Measurements from ENCODE around the gene RAC2. TPM values are rescaled to one million over a fixed set of nuclear protein-coding genes. Genes with fewer than 3 reads are reported as not detected.

The RAC2 gene
- total and polyA plus RNA-seq, 2 of the 8 experiments (the other 6 are each of a cell fraction or from before 2014, with no cell fraction given): 2.3 to 4.3 TPM

GRCh38 chr22:37177221-37177620, 66.8 kb downstream of the RAC2 start (continued):
- TF ChIP-seq, protein P1, sequence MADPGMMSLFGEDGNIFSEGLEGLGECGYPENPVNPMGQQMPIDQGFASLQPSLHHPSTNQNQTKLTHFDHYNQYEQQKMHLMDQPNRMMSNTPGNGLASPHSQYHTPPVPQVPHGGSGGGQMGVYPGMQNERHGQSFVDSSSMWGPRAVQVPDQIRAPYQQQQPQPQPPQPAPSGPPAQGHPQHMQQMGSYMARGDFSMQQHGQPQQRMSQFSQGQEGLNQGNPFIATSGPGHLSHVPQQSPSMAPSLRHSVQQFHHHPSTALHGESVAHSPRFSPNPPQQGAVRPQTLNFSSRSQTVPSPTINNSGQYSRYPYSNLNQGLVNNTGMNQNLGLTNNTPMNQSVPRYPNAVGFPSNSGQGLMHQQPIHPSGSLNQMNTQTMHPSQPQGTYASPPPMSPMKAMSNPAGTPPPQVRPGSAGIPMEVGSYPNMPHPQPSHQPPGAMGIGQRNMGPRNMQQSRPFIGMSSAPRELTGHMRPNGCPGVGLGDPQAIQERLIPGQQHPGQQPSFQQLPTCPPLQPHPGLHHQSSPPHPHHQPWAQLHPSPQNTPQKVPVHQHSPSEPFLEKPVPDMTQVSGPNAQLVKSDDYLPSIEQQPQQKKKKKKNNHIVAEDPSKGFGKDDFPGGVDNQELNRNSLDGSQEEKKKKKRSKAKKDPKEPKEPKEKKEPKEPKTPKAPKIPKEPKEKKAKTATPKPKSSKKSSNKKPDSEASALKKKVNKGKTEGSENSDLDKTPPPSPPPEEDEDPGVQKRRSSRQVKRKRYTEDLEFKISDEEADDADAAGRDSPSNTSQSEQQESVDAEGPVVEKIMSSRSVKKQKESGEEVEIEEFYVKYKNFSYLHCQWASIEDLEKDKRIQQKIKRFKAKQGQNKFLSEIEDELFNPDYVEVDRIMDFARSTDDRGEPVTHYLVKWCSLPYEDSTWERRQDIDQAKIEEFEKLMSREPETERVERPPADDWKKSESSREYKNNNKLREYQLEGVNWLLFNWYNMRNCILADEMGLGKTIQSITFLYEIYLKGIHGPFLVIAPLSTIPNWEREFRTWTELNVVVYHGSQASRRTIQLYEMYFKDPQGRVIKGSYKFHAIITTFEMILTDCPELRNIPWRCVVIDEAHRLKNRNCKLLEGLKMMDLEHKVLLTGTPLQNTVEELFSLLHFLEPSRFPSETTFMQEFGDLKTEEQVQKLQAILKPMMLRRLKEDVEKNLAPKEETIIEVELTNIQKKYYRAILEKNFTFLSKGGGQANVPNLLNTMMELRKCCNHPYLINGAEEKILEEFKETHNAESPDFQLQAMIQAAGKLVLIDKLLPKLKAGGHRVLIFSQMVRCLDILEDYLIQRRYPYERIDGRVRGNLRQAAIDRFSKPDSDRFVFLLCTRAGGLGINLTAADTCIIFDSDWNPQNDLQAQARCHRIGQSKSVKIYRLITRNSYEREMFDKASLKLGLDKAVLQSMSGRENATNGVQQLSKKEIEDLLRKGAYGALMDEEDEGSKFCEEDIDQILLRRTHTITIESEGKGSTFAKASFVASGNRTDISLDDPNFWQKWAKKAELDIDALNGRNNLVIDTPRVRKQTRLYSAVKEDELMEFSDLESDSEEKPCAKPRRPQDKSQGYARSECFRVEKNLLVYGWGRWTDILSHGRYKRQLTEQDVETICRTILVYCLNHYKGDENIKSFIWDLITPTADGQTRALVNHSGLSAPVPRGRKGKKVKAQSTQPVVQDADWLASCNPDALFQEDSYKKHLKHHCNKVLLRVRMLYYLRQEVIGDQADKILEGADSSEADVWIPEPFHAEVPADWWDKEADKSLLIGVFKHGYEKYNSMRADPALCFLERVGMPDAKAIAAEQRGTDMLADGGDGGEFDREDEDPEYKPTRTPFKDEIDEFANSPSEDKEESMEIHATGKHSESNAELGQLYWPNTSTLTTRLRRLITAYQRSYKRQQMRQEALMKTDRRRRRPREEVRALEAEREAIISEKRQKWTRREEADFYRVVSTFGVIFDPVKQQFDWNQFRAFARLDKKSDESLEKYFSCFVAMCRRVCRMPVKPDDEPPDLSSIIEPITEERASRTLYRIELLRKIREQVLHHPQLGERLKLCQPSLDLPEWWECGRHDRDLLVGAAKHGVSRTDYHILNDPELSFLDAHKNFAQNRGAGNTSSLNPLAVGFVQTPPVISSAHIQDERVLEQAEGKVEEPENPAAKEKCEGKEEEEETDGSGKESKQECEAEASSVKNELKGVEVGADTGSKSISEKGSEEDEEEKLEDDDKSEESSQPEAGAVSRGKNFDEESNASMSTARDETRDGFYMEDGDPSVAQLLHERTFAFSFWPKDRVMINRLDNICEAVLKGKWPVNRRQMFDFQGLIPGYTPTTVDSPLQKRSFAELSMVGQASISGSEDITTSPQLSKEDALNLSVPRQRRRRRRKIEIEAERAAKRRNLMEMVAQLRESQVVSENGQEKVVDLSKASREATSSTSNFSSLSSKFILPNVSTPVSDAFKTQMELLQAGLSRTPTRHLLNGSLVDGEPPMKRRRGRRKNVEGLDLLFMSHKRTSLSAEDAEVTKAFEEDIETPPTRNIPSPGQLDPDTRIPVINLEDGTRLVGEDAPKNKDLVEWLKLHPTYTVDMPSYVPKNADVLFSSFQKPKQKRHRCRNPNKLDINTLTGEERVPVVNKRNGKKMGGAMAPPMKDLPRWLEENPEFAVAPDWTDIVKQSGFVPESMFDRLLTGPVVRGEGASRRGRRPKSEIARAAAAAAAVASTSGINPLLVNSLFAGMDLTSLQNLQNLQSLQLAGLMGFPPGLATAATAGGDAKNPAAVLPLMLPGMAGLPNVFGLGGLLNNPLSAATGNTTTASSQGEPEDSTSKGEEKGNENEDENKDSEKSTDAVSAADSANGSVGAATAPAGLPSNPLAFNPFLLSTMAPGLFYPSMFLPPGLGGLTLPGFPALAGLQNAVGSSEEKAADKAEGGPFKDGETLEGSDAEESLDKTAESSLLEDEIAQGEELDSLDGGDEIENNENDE (IDR thresholded peaks at IDR 0.05; ENCODE audit: insufficient replicate concordance, low read length): no peak
- TF ChIP-seq ATF3 (IDR thresholded peaks at IDR 0.05; ENCODE audit: insufficient read depth, low read depth, low read length) (no peak), TCF12 (IDR thresholded peaks at IDR 0.05; ENCODE audit: low read depth, low read length) (no peak), EGR1 (IDR thresholded peaks at IDR 0.05; ENCODE audit: borderline replicate concordance, low read depth, low read length) (no peak), SIRT6 (IDR thresholded peaks at IDR 0.05; ENCODE audit: low read length) (no peak), POU5F1 (IDR thresholded peaks at IDR 0.05; ENCODE audit: low read depth, low read length) (no peak), BACH1 (IDR thresholded peaks at IDR 0.05; ENCODE audit: low read length) (no peak), SUZ12 (IDR thresholded peaks at IDR 0.05; ENCODE audit: low read length) (no peak), SP4 (IDR thresholded peaks at IDR 0.05; ENCODE audit: low read length) (no peak), KDM4A (IDR thresholded peaks at IDR 0.05; ENCODE audit: low read depth, low read length, severe bottlenecking) (no peak), ZNF274 (IDR thresholded peaks at IDR 0.05; ENCODE audit: borderline replicate concordance, extremely low read depth, low read length) (no peak), JUND (IDR thresholded peaks at IDR 0.05; ENCODE audit: low read length) (no peak), RXRA (IDR thresholded peaks at IDR 0.05; ENCODE audit: insufficient read depth, low read depth, low read length) (no peak)
